KMS-11 (cell line): ENCODE data around the gene TIGD7.

Source experiments
- H2AFZ ChIP-seq: fragments of 200-600 bp; sonication (generic); 2 replicates; pipeline ENCODE4 v1.6.1; 2016; ENCODE audit warnings: antibody characterized with exemption, mixed run types, low read depth
- H3K27ac ChIP-seq: fragments of 200-600 bp; sonication (generic); 2 replicates; pipeline ENCODE4 v1.6.1; 2016; ENCODE audit warnings: mild to moderate bottlenecking, mixed run types
- H3K27me3 ChIP-seq: fragments of 200-600 bp; sonication (generic); 2 replicates; pipeline ENCODE4 v1.6.1; 2017; ENCODE audit warnings: mild to moderate bottlenecking, low read depth, mixed run types, moderate library complexity; ENCODE audit not compliant: insufficient read depth
- H3K36me3 ChIP-seq: fragments of 200-600 bp; sonication (generic); 2 replicates; pipeline ENCODE4 v1.6.1; 2017; ENCODE audit warnings: mild to moderate bottlenecking, mixed run types; ENCODE audit not compliant: insufficient read depth
- H3K4me1 ChIP-seq: fragments of 200-600 bp; sonication (generic); 2 replicates; pipeline ENCODE4 v1.6.1; 2016; ENCODE audit warnings: mild to moderate bottlenecking, low read depth, mixed run types; ENCODE audit not compliant: poor library complexity, severe bottlenecking
- H3K4me2 ChIP-seq: fragments of 200-600 bp; sonication (generic); 2 replicates; pipeline ENCODE4 v1.7.0; 2016; ENCODE audit warnings: mild to moderate bottlenecking, mixed run types
- H3K4me3 ChIP-seq: fragments of 200-600 bp; sonication (generic); IDR thresholded peaks from 2 replicates; pipeline ENCODE4 v1.6.1; 2017; ENCODE audit warnings: low read depth, low read length, mixed read lengths; ENCODE audit not compliant: insufficient read depth
- H3K79me2 ChIP-seq: fragments of 200-600 bp; sonication (generic); 2 replicates; pipeline ENCODE4 v1.6.1; 2016; ENCODE audit warnings: low read depth, mixed run types; ENCODE audit not compliant: insufficient read depth
- H3K9ac ChIP-seq: fragments of 200-600 bp; sonication (generic); 2 replicates; pipeline ENCODE4 v1.6.1; 2016; ENCODE audit warnings: mild to moderate bottlenecking, mixed run types
- H4K20me1 ChIP-seq: fragments of 200-600 bp; sonication (generic); 2 replicates; pipeline ENCODE4 v1.6.1; 2016; ENCODE audit warnings: mild to moderate bottlenecking, mixed run types; ENCODE audit not compliant: insufficient read depth
- TF ChIP-seq, protein P1 (sequence below): fragments of 200-600 bp; sonication (generic); conservative IDR thresholded peaks from 2 replicates; pipeline ENCODE4 v1.6.1; 2017; ENCODE audit warnings: low read depth, mild to moderate bottlenecking, antibody characterized with exemption, low read length, moderate library complexity, mixed read lengths

The TIGD7 gene

DNA sequence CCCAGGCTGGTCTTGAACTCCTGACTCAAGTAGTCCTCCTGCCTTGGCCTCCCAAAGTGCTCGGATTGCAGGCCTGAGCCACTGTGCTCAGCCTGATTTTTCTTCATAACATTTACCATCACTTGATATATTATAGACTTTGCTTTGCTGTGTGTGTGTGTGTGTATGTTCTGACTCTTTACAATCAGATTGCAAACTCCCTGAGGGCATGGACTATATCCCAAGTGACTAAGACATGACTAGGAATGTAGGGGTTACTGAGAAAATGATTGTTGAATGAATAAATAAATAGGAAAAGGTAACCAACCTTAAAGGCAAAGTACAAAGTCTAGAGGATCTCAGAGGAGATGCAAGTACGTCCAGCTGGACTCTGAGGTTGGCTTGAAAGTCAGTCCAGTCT, 40.8 kb upstream of the TIGD7 start:
- H3K36me3 ChIP-seq, result no peaks in the 10 kb centered on the region
- no peak overlapping the region for H3K4me3 ChIP-seq
- no peak overlapping the region for H3K9ac ChIP-seq
- no peaks in the 10 kb centered on the region; the same call in 1 of the 2 replicates for H3K79me2 ChIP-seq
- TF ChIP-seq, protein P1, sequence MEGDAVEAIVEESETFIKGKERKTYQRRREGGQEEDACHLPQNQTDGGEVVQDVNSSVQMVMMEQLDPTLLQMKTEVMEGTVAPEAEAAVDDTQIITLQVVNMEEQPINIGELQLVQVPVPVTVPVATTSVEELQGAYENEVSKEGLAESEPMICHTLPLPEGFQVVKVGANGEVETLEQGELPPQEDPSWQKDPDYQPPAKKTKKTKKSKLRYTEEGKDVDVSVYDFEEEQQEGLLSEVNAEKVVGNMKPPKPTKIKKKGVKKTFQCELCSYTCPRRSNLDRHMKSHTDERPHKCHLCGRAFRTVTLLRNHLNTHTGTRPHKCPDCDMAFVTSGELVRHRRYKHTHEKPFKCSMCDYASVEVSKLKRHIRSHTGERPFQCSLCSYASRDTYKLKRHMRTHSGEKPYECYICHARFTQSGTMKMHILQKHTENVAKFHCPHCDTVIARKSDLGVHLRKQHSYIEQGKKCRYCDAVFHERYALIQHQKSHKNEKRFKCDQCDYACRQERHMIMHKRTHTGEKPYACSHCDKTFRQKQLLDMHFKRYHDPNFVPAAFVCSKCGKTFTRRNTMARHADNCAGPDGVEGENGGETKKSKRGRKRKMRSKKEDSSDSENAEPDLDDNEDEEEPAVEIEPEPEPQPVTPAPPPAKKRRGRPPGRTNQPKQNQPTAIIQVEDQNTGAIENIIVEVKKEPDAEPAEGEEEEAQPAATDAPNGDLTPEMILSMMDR, result no peak
- H3K27me3 ChIP-seq, result no peaks in the 10 kb centered on the region
- H3K4me2 ChIP-seq, result no peak overlapping the region
- H4K20me1 ChIP-seq, result no peaks in the 10 kb centered on the region
- peaks cover 53% of the 10 kb centered on the region for H3K4me1 ChIP-seq
- H3K27ac ChIP-seq, result peak overlapping the region; percentile 100; the same call in 1 of the 2 replicates
- no peak overlapping the region for H2AFZ ChIP-seq

DNA sequence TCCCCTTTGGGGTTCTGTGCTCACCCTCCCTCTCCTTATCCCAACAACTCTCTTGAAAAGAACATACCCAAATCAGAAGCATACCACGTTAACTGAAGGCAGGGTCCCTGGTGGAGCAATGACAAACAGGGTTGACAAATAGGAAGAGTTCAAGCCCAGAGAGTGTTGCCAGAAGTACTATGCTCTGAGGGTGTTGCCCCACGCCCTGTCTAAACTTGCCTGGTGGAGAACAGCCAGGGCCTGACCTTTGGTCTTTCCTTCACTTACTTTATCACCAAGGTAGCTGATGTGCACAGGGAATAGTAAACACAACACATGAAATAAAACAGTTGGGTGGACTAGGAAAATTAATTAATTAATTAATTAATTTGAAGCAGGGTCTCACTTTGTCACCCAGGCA, 23.4 kb upstream of the TIGD7 start:
- Histone ChIP-seq H3K27me3 (no peaks in the 10 kb centered on the region), H3K27ac (no peak overlapping the region), H3K9ac (no peak overlapping the region), H3K4me1 (peaks cover 5% of the 10 kb centered on the region), H3K79me2 (no peaks in the 10 kb centered on the region), H2AFZ (no peak overlapping the region), H3K36me3 (no peaks in the 10 kb centered on the region), H4K20me1 (no peaks in the 10 kb centered on the region), H3K4me3 (no peak overlapping the region), H3K4me2 (no peak overlapping the region)
- TF ChIP-seq, protein P1, result no peak

DNA sequence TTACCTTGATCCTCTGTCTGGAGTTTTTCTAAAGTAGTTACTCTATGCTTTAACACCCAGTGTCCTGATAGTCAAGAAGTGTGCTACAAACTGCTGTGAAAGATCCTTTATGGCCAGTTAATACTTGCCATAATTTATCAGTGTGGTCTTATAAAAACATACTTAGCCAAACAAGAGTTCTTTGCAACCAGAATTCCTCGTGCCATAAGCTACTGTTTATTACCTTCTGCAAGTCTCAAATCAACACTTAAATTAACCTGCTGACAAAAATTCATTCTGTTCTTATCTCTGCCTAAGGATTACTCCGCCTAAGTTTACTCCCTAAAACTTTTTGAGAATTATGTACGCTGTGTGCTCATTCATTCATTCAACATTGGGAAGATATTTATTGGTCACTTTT, 22.9 kb upstream of the TIGD7 start:
- no peak overlapping the region for H3K4me3 ChIP-seq
- no peak overlapping the region for H2AFZ ChIP-seq
- H4K20me1 ChIP-seq, result no peaks in the 10 kb centered on the region
- H3K9ac ChIP-seq, result no peak overlapping the region
- no peaks in the 10 kb centered on the region for H3K27me3 ChIP-seq
- H3K36me3 ChIP-seq, result no peaks in the 10 kb centered on the region
- no peak overlapping the region for H3K27ac ChIP-seq
- 0 out of 2 replicates have a peak overlapping the region, but pooled peaks have one; percentile 8 for H3K4me2 ChIP-seq
- TF ChIP-seq, protein P1, result no peak
- peaks cover 5% of the 10 kb centered on the region for H3K4me1 ChIP-seq
- H3K79me2 ChIP-seq, result no peaks in the 10 kb centered on the region

DNA sequence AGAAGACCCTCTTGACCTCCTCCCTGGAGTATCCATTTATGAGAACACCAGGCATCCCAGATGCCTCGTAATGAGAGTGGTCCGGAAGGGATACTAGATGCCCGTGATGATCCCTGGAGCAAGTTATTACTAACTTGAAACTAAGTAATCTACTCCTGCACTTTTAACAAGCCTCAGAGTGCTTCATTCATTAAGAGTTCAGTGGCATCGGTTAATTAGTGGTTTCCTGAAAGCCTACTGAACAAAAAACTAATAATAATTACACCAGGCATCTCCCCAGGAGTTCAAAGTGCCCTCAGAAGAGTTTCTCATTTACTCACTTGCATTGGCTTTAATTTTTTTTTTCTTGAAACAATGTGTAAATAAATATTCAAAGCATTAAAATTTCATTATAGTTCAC, 22.3 kb upstream of the TIGD7 start:
- TF ChIP-seq, protein P1, result no peak

More for the DNA sequence above, 22.3 kb upstream of the TIGD7 start:
- Histone ChIP-seq H3K9ac (no peak overlapping the region), H3K4me2 (0 out of 2 replicates have a peak overlapping the region, but pooled peaks have one; percentile 8), H4K20me1 (no peaks in the 10 kb centered on the region), H3K27ac (no peak overlapping the region), H3K4me3 (no peak overlapping the region), H2AFZ (no peak overlapping the region), H3K36me3 (no peaks in the 10 kb centered on the region), H3K27me3 (no peaks in the 10 kb centered on the region), H3K4me1 (peaks cover 5% of the 10 kb centered on the region), H3K79me2 (no peaks in the 10 kb centered on the region)
